ENCODE data around the gene USP48.
"Not testable (repeated sequence)": the region's sequence is repeated elsewhere in the genome, so short reads cannot be mapped to it uniquely, and the experiment has no call there.

The USP48 gene

GRCh38 chr1:21774835-21775549 is 8.0 kb downstream of the USP48 start:
- no peak for DNase-seq (ENCODE audit: low read depth)

- DNase-seq (ENCODE audit: low read depth): no peak
Observed at GRCh38 chr1:21773585-21773984, 9.4 kb downstream of the USP48 start.

DNA sequence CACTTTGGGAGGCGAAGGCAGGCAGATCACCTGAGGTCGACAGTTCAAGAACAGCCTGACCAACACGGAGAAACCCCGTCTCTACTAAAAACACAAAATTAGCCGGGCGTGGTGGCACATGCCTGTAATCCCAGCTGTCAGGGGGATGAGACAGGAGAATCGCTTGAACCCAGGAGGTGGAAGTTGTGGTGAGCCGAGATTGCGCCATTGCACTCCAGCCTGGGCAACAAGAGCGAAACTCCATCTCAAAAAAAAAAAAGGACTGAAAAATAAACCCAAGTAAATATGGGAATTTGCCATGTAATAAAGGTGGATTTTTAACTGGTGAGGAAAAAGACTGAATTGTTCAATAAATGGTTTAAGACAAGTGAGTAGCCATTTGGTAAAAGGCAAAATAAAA is 11.3 kb downstream of the USP48 start:
- not testable (repeated sequence) for DNase-seq (ENCODE audit: low read depth)

DNA sequence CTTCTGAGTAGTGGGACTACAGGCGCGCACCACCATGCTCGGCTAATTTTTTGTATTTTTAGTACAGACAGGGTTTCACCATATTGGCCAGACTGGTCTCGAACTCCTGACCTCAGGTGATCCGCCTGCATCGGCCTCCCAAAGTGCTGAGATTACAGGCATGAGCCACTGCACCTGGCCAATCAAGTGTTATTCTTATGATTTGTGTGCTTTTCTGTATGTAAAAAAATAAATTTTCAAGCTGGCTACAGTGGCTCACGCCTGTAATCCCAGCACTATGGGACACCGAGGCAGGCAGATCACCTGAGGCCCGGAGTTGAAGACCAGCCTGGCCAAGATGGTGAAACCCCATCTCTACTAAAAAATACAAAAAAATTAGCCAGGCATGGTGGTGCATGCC is 12.3 kb downstream of the USP48 start:
- not testable (repeated sequence) for DNase-seq (ENCODE audit: low read depth)

DNA sequence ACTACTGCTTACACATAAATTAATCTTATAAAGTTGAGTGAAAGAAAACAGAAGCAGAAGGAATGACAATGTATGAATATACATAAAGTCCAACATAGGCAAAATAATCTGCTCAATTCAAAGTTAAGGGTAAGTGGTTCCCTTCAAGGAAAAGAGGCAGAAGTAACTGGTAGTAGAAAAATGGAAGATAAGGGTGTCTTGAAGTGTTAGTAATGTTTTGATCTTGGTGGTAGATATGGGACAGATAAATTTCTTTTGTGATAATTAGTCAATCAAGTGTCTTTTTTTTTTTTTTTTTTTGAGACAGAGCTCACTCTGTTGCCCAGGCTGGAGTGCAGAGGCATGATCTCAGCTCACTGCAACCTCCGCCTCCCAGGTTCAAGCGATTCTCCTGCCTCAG is 12.7 kb downstream of the USP48 start:
- no peak for DNase-seq (ENCODE audit: low read depth)

DNA sequence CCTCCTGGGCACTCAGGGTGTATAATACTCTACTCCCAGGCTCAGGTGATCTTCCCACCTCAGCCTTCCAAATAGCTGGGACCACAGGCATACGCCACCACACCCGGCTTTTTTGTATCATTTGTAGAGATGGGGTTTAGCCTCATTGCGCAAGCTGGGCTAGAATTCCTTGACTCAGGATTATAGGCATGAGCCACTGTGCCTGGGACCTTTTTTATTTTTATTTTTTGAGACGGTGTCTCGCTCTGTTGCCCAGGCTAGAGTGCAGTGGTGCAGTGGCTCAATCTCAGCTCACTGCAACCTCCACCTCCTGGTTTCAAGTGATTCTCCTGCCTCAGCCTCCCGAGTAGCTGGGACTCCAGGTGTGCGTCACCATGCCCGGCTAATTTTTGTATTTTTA is 15.8 kb downstream of the USP48 start:
- not testable (repeated sequence) for DNase-seq (ENCODE audit: low read depth)

DNA sequence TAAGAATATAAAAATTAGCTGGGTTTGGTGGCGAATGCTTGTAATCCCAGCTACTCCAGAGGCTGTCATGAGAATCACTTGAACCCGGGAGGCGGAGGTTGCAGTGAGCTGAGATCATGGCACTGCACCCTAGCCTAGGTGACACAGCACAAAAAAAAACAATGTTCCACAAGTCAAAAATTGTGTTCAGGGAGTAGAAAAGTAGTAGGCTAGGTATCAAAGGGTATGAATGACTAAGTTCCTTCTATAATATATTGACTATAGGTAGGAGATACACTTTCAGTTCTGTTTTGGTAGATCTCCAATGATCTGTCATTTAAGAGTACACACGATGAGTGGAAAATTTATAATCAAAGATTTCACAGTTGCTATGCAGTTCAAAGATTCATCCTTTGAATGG is 16.7 kb downstream of the USP48 start:
- DNase-seq (ENCODE audit: low read depth): no peak

- no peak for DNase-seq (ENCODE audit: low read depth)
Observed at GRCh38 chr1:21764615-21765423, 18.1 kb downstream of the USP48 start.

DNA sequence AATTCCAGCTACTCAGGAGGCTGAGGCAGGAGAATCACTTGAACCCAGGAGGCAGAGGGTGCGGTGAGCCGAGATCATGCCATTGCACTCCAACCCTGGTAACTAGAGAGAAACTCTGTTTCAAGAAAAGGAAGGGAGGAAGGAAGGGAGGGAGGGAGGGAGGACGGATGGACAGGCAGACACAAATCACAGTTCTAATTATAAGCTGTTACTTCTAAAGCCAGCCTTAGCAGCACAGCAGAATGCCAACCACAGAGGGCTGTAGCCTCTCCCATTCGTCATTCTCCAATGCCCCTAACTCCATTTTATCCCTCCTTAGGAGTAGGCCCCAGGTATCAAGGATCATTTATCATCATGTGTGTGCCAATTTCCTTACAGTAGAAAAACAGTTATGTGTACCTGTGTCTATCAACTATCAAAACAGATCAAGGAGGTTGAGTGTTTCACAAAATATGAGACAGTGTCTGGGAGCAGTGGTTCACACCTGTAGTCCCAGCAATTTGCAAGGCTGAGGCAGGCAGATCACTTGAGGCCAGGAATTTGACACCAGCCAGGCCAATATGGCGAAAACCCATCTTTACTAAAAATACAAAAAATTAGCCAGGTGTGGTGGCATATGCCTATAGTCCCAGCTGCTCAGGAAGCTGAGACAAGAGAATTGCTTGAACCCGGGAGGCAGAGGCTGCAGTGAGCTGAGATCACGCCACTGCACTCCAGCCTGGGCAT is 19.1 kb downstream of the USP48 start:
- no peak for DNase-seq (ENCODE audit: low read depth)

- DNase-seq (ENCODE audit: low read depth): no peak
Observed at GRCh38 chr1:21763236-21763635, 19.7 kb downstream of the USP48 start.

GRCh38 chr1:21762022-21762404 is 20.9 kb downstream of the USP48 start:
- no peak for DNase-seq (ENCODE audit: low read depth)

DNA sequence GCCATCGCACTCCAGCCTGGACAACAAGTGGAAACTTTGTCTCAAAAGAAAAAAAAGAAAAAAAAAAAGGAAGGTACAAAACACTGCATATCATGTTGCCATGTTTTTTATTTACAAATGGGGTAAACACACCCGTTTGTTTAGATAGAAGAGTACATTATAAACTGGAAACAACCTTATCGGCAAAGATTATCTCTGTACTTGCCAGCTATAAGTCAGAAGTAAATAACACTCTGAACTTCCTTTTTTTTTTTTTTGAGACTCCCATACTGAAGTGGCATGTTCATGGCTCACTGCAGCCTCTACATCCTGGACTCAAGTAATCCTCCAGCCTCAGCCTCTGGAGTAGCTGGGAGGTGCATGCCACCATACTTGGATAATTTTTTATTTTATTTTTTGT is 21.9 kb downstream of the USP48 start:
- no peak for DNase-seq (ENCODE audit: low read depth)

- no peak for DNase-seq (ENCODE audit: low read depth)
Observed at GRCh38 chr1:21759818-21760217, 23.1 kb downstream of the USP48 start.

DNA sequence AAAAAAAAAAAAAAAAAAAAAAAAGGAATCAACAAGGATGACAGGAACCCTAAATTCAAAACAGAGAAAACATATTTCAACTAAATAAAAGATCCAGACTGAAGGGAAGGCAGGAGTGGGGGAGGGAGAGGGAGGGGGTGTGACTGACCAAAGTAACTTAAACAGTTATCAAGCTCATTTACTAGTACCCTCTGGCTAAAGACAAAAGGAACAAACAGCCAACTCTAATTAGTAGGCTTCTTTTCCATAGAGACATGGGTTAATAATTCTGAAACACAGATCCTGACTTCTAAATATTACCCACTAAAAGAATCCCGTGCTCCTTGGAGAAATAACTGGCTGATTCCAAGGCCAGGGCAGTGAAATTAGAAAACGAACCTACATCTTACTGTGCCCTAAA is 23.8 kb downstream of the USP48 start:
- no peak for DNase-seq (ENCODE audit: low read depth)

- no peak for DNase-seq (ENCODE audit: low read depth)
Observed at GRCh38 chr1:21758614-21759013, 24.3 kb downstream of the USP48 start.

GRCh38 chr1:21756393-21757089 is 26.4 kb downstream of the USP48 start:
- no peak for DNase-seq (ENCODE audit: low read depth)

GRCh38 chr1:21755067-21755466 is 27.9 kb downstream of the USP48 start:
- DNase-seq (ENCODE audit: low read depth): no peak

DNA sequence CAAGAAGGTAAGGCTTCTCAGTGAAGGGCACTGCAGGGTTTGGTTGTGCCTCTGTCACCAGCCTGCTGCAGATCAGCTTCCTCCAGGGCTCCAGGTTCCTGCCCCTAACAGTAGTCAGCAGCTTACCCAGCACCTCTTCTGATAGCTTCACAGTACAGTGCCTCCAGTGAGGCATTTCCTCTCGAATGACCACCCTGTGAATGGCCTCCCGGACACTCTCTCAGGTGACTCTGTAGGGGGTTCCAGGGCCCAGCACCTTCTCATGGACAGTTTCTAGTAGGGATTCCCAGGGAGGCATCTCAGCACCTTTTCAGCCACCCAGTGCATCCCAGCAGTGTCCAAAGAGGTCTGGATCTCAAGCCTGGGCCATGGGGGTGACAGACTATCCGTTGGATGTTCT is 28.4 kb downstream of the USP48 start:
- DNase-seq (ENCODE audit: low read depth): no peak

DNA sequence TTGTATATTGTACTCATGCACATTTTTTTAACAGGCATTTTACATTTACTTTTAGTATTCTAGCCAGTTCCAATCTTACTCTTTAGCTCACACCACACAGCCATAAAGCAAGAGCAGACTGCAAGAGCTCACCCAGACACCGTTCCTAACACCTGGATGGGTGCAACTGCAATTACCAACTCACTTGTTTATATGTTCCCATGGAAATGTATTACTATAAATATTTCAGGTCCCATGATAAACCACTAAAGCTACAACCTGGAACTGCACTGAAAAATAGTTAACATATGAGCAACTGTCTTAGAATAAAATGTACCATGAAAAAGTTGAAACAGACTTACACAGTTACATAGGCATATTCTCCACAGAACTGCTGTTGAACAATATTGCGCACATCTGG is 30.8 kb downstream of the USP48 start:
- no peak for DNase-seq (ENCODE audit: low read depth)

GRCh38 chr1:21751281-21751680 is 31.7 kb downstream of the USP48 start:
- no peak for DNase-seq (ENCODE audit: low read depth)

DNA sequence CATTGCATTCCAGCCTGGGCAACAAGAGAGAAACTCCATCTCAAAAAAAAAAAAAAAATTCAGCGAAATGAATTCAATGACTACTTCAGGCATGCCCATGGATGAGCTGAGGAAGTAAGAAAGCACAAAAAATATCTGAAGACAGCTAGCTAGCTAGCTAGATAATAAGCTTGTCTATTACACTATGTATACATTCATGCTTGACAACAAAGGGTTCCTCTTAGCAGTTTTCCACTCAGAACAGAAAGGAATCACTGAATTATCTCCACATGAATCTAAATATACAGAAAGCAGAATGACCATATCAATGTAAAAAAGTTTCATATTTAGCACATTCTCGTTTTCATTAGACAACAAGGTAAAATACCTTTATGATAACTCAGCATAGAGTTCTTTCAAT is 32.1 kb downstream of the USP48 start:
- DNase-seq (ENCODE audit: low read depth): no peak

- no peak for DNase-seq (ENCODE audit: low read depth)
Observed at GRCh38 chr1:21749859-21750468, 33.0 kb downstream of the USP48 start.
